ENCODE data around the gene VAV2.

Gene VAV2

DNA sequence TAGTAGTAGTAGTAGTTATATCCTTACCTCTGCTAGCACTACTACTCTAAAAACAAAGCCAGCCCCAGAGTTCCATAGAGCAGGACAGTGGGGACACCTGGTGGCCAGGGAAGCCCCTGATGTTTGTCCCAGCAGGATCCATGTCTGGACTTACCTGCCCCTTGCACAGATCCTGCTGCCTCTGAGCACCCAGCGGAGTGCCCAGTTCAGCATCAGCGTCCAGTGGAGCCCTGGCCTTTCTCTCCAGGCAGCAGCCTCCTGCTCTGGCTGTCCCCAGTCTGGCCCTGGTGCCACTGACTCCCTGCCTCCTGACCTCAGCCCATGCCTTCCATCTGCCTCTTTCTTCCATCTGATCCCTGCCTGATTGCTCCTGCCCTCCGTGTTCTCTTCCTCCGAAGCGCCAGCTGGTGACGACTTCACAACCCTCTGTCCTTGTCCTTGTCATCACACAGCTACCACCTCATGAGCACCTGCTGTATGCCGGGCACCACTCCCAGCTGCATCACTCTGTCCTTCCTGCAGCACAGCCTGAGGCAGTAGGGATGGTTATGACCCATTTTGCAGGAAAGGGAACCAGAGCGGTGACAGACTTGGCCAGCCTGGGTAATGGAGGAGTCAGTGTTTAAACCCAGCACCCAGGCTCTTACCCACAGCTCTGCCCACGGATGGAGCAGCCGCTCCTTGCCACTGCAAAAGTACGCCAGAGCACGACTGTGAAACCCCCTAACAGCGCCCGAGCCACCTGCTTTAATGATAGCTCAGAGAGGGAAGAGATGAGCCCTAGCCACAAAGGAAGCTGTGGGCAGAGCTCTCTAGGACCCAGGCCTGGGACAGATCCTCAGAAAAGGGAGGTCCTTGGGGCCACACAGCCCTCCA is 265.5 kb downstream of the VAV2 start:
- DNase-seq (ENCODE audit: low read depth in 2 of 2), result peak; percentile 52 to 60

DNA sequence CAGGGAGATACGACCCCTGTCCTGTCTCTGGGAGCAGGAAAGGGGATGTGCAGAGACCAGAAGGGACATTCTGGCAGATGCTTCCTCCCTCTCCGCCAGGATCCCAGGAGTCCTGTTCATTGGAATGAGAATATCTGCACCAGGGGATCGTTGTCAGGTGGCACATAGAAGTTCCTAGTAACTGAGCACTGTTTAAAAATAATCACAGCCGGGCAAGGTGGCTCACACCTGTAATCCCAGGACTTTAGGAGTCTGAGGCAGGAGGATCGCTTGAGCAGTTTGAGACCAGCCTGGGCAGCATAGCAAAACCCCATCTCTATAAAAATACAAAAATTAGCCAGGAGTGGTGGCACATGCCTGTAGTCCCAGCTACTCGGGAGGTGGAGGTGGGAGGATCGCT is 266.2 kb downstream of the VAV2 start:
- no peak for DNase-seq (ENCODE audit: low read depth in 2 of 2)

DNA sequence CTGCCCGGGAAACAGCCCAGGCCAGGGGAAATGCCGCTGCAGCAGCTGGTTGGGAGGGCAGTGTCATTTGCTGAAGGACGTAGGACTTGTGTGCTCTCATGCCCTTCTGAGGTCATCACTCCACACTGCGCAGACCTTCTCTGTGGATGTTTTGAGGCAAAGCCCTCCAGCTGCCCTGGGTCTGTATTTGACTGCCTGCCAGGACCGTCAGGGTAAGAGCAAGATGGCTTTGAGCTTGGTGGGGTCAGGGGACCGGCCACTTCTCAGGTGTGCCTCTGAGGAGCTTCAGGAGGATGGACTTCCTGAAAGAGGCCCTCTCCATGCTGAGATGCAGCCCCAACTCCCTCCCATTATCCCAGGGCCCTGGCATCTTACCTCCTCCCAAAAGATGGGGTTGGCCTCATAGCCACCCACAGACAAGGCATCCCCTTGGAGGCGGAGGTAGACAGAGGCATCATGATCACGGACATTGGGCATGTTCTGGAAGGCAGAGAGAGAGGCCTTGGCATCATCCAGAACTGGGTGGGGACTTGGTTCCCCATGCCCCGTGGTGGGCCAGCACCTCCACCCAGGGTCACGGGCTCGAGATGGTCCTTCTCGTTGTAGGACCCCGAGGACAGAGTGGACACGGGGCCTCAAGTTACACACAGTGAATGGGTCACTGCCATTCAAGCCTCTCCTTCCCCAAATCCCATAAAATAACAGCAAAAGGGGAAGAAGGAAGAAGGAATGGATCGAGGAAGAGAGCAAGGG is 273.4 kb downstream of the VAV2 start:
- DNase-seq (ENCODE audit: low read depth in 2 of 2), result no peak

DNA sequence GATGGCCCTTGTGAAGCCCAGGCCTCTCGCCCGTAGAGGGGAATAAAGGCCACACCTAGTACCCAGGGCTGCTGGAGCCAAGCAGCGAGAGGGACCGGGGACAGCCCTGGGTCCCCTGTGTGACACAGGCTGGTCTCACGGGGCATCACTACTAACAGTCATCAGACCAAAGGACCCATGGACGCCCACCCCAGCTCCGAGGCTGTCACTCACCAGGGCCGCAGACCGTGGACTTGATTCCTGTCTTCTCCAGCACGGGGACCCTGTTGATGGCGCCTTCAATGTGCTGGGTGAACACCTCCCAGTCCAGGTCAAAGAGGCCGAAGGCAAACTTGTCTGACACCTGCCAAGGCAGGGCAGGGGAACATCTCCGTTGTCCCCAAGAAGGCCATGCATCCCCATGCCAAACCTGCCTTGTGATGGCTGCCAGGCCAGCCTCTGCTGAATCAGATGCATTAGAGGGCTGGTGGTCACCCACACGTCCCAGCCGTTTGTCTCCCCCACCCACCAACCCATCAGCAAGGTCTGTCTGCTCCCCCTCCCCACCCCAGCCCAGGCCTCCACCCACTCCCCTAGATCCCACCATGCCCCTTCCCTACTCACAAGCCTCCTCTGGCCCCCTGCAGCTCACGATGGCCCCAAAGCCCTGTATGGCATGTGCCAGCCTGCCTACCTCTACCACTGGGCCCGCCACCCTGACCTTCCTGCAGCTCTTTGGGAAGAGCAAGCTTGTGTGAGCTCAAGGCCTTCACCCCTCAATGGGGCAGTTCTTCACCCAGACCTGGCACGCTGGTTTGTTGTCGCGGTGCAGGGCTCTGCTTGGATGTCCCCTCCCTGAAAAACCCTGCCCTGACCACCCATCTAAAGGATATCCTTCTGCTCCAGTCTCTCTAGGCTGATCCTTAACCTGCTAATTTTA is 274.8 kb downstream of the VAV2 start:
- no peak for DNase-seq (ENCODE audit: low read depth in 2 of 2)

DNA sequence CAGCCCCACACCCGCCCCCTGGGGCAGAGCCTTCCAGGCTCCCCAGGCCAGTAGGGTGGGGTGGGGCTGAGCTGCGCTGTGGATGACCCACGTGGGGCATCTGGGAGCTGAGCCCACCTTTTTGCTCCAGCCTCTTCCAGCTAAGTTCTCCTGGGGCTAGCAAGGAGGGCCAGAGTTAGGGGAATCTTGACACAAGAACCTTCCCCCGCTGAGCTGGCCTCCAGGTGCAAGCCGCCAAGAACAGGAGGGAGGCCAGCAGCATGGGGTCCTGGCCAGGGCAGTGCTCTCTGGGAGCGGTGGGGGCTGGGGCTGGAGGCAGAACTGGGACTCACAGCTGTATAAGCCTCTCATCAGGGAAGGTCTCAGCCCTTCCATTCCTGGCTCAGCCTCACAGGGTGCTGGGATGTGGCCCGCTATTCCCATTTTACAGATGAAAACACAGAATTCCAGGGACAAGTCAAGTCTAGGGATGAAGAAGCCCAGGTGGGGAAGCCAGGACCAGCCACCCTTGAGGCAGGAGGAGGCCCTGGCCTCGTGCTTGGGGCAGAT is 275.5 kb downstream of the VAV2 start:
- DNase-seq (ENCODE audit: low read depth in 2 of 2), result no peak

DNA sequence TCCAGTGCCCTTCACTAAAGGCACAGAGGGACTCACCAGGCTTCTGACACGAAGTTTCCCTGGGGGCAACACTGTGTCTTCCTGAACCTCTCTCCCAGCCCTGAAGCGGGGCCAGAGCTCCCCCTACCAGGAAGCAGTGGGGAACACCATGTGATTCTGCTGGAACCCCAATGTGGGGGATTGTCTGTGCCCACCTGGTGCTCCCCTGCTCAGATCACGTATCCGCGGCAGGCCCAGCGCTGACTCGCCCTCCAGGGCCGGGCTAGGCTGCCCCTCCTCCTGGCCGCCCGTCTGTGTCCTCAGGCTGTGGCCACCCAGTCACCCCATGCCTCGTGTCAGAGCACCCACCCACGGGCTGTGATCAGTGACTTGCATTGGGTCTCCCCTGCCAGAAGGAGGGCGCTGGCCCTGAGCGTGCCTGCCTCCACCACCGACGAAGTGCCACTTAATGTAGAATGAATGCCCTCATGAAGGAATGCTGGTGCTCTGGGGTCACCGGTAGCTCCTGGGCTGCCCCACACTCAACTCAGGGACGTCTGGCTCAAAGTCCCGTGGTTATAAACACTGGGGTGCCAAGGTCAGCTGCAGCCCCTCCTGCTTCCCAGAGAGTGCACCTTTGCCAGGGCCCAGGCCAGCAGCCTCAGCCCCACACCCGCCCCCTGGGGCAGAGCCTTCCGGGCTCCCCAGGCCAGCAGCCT is 276.1 kb downstream of the VAV2 start:
- DNase-seq (ENCODE audit: low read depth in 2 of 2), result peak in 1 of 2 donors; percentile 14

DNA sequence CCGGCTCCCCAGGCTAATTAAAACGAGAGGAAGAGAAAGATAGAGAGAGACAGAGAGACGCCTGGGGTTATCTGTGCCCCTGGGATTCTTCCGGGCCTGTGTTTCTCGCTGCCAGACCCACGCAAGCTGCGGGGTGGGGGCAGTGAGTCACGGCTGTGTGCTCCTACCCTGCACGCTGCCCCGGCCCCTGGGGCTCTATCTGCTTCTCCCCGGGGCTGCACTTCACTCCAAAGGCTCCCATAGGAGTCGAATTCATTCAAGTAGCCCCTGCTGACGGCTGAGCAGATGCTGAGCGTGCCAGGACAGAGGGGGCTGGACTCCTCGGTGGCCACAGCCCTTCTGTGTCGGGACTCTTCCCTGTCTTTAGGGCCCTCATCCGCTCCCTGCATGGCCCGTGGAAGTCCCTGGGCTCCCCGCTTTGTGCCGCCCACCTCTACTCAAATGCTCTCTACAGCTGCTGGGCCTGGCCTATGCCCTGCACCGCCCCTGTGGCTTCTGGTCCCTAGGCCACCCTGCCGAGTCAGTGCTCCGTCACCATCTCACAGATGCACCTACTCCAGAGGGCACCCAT is 276.7 kb downstream of the VAV2 start:
- no peak for DNase-seq (ENCODE audit: low read depth in 2 of 2)

DNA sequence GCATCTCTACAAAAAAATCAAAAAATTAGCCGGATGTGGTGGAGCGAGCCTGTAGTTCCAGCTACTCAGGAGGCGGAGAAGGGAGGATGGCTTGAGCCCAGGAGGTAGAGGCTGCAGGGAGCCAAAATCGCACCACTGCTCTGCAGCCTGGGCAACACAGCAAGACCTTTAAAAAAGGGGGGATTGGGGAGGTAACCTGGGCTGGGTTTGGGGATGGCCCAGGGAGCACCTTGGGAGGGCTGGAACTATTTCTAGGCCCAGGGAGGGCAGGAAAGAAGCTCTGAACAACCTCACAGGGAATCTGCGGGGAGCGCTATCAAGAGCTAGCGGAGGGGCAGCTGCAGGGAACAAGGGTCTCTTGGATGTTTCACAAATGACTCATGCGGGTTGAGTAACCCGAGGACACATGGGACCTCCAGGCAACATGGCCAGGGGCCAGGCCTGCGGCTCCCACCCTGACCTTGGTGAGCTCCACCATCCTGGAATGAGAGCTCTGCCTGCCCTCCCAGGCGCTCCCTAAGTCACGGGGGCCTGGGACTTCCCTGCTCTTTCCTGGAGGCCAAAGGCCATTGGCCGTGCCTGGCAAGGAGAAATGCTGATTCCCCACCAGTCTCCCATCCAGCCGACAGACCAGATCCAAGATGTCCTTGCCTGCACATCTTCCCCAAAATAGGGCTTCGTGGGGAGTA is 277.4 kb downstream of the VAV2 start:
- DNase-seq (ENCODE audit: low read depth in 2 of 2), result no peak

DNA sequence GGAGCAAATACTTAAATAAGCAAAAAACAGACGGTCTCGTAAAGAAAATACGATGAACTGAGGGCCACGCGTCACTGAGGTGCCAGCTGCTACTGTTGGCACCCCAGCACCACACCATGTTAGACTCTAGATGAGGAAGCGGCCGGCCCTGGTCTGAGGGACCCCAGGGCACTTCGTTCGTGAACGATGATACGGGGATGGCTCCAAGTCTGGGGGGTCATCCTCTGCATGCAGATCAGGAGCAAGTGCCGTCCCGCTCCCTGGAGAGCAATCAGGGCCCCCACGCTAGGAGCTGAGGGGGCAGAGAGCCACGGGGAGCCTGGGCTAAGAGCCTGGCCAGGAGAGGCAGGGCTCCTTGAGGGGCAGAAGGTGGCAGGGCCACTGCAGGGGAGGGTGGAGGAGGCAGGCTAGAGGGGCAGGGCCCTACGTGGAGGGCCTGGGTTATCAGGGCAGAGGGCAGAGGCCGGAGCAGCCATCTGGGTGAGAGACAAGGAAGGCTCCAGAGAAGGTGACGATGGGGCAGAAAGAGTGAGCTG is 278.1 kb downstream of the VAV2 start:
- no peak for DNase-seq (ENCODE audit: low read depth in 2 of 2)

DNA sequence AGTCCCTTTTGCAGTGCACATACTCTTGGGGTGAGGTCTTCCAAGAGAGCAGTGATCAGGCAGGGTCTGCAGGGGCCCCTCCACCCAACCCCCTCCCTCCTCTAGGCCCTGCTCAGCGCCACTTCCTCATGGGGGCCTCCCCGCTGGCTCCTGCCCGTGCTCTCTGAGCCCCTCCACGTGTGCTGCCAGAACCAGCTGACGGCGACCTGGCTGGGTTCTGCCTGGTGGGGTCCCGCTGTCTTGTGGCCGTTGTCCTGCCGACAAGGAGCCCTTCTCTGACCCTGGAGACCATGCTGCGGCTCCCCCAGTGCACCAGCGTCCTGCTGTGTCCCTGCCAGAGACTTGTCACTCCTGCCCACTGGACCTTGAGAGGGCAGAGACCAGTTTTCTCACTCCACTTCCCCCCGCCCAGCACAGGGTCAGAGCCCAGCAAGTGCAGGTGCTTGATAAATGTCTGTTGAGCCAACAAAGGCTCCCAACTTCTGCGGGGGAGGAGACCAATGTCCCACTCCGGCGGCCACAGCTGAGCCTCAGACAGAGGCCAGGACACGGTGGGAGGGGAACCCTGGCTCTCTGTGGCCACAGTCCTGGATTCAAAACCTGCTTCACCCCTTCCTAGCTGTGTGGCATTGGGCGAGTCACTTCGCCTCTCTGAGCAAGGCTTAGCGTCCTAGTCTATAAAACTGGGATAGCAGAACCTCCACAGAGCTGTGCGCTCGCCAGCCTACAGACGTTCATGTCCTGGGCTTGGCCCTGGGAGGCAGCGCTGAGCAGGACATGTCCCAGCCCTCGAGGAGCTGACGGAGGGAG is 278.8 kb downstream of the VAV2 start:
- DNase-seq (ENCODE audit: low read depth in 2 of 2), result no peak

DNA sequence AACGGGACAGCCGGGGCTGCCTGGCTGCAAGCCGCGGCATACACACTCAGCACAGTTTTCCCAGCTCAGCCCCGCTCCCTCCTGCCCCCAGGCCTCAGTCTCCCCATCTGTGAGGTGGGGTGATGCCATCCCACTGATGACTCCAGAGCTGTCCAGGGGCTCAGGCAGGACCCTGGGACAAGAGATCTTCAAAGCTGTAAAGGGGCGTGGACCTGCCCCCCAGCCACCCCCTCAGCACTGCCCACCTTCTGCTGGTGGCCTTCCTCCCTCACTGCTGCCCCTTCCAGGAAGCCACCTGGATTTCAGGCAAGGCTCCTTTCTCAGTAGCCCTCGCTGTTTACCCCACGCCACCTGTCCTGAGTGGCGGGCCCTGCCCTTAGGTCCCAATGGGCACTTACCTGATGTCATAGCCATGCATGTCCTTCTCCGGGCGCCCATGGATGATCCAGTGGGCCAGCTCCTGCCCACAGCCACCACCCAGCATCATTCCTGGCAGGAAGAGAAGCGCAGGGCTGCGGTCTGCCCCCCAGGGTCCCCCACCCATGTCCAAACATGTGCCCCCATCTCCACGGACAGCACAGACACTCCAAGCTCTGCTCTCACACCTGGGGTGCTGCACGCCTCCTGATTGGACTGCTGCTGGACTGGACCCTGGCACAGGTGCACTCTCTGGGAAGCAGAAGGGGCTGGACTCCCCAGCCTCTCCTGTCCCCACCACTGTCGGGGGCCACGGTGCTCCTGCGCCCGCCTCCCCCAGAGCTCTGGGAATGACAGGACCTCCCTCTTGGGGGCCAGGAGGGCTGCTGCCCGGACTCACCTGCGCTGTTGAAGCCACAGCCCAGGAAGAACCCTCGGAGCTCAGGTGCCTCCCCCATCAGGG is 279.7 kb downstream of the VAV2 start:
- no peak for DNase-seq (ENCODE audit: low read depth in 2 of 2)
